H9 (cell line): Measurements from ENCODE around the gene KIFC3. TPM values are rescaled to one million over a fixed set of nuclear protein-coding genes. Genes with fewer than 3 reads are reported as not detected.

Experiments
- DNase-seq: peaks from one replicate; pipeline ENCODE4 v3.0.0-alpha.2; 2017
- H2AFZ ChIP-seq: one replicate; pipeline ENCODE4 v1.6.1; 2013; ENCODE audit warnings: mild to moderate bottlenecking, low read length, control low read depth, moderate library complexity
- H2AK5ac ChIP-seq: 2 replicates; pipeline ENCODE4 v1.6.1; 2013; ENCODE audit warnings: low read length, control low read depth, mixed read lengths; ENCODE audit not compliant: insufficient read length
- H2BK120ac ChIP-seq: one replicate; pipeline ENCODE4 v1.6.1; 2013; ENCODE audit warnings: low read depth, mild to moderate bottlenecking, low read length, control low read depth, inconsistent platforms; ENCODE audit not compliant: poor library complexity, severe bottlenecking
- H2BK12ac ChIP-seq: 2 replicates; pipeline ENCODE4 v1.6.1; 2013; ENCODE audit warnings: low read length, control low read depth, mixed read lengths, low read depth; ENCODE audit not compliant: insufficient read length
- H2BK15ac ChIP-seq: 2 replicates; pipeline ENCODE4 v1.6.1; 2013; ENCODE audit warnings: low read depth, low read length, control low read depth
- H2BK20ac ChIP-seq: one replicate; pipeline ENCODE4 v1.6.1; 2013; ENCODE audit warnings: low read depth, mild to moderate bottlenecking, low read length, control low read depth, inconsistent platforms; ENCODE audit not compliant: poor library complexity, severe bottlenecking
- H2BK5ac ChIP-seq: 2 replicates; pipeline ENCODE4 v1.6.1; 2013; ENCODE audit warnings: low read length, control low read depth, mixed read lengths; ENCODE audit not compliant: insufficient read length
- H3K14ac ChIP-seq: 2 replicates; pipeline ENCODE4 v1.6.1; 2013; ENCODE audit warnings: low read length, control low read depth; ENCODE audit not compliant: insufficient read depth
- H3K18ac ChIP-seq: 2 replicates; pipeline ENCODE4 v1.6.1; 2013; ENCODE audit warnings: low read depth, mild to moderate bottlenecking, mixed read lengths, low read length, control low read depth; ENCODE audit not compliant: insufficient read length
- H3K23ac ChIP-seq: 2 replicates; pipeline ENCODE4 v1.6.1; 2013; ENCODE audit warnings: low read length, control low read depth, mixed read lengths, low read depth; ENCODE audit not compliant: insufficient read length
- H3K23me2 ChIP-seq: 2 replicates; pipeline ENCODE4 v1.6.1; 2013; ENCODE audit warnings: low read depth, mild to moderate bottlenecking, mixed read lengths, low read length, control low read depth; ENCODE audit not compliant: insufficient read length, poor library complexity, severe bottlenecking
- H3K27ac ChIP-seq: 2 replicates; pipeline ENCODE4 v1.5.1; 2013; ENCODE audit warnings: low read length, control low read depth, mixed read lengths, low read depth; ENCODE audit not compliant: insufficient read length
- H3K27me3 ChIP-seq: 2 replicates; pipeline ENCODE4 v1.6.1; 2013; ENCODE audit warnings: low read length, control low read depth, inconsistent platforms; ENCODE audit not compliant: insufficient read depth
- H3K4ac ChIP-seq: 2 replicates; pipeline ENCODE4 v1.6.1; 2013; ENCODE audit warnings: low read depth, mild to moderate bottlenecking, control low read depth, inconsistent platforms, low read length, moderate library complexity
- H3K4me1 ChIP-seq: 2 replicates; pipeline ENCODE4 v1.6.1; 2013; ENCODE audit warnings: low read length, control low read depth, inconsistent platforms; ENCODE audit not compliant: insufficient read depth
- H3K4me2 ChIP-seq: 2 replicates; pipeline ENCODE4 v1.6.1; 2013; ENCODE audit warnings: low read length, control low read depth, mixed read lengths; ENCODE audit not compliant: insufficient read length, insufficient read depth
- H3K56ac ChIP-seq: 2 replicates; pipeline ENCODE4 v1.6.1; 2013; ENCODE audit warnings: low read depth, mild to moderate bottlenecking, mixed read lengths, low read length, control low read depth; ENCODE audit not compliant: insufficient read length
- H3K79me1 ChIP-seq: 2 replicates; pipeline ENCODE4 v1.6.1; 2013; ENCODE audit warnings: low read depth, mild to moderate bottlenecking, moderate library complexity, low read length, control low read depth, inconsistent platforms; ENCODE audit not compliant: insufficient read depth, poor library complexity, severe bottlenecking
- H3K79me2 ChIP-seq: 2 replicates; pipeline ENCODE4 v1.6.1; 2013; ENCODE audit warnings: low read length, control low read depth, inconsistent platforms; ENCODE audit not compliant: insufficient read depth
- H3K9ac ChIP-seq: 2 replicates; pipeline ENCODE4 v1.6.1; 2013; ENCODE audit warnings: low read length, control low read depth, mixed read lengths; ENCODE audit not compliant: insufficient read length; ENCODE audit errors: extremely low read depth
- H3K9me3 ChIP-seq: one replicate; pipeline ENCODE4 v1.6.1; 2013; ENCODE audit warnings: low read depth, low read length, inconsistent platforms; ENCODE audit not compliant: control insufficient read depth
- H3T11ph ChIP-seq: one replicate; pipeline ENCODE4 v1.6.1; 2013; ENCODE audit warnings: mild to moderate bottlenecking, low read length, control low read depth, inconsistent platforms
- H4K20me1 ChIP-seq: one replicate; pipeline ENCODE4 v1.6.1; 2013; ENCODE audit not compliant: control insufficient read depth, insufficient read length, insufficient read depth
- H4K5ac ChIP-seq: 2 replicates; pipeline ENCODE4 v1.6.1; 2013; ENCODE audit warnings: low read depth, mild to moderate bottlenecking, mixed read lengths, low read length, control low read depth; ENCODE audit not compliant: insufficient read length
- H4K8ac ChIP-seq: replicated peaks from 2 replicates; pipeline ENCODE4 v1.6.1; 2013; ENCODE audit warnings: low read length, control low read depth, mixed read lengths, low read depth; ENCODE audit not compliant: insufficient read length
- H4K91ac ChIP-seq: 2 replicates; pipeline ENCODE4 v1.6.1; 2013; ENCODE audit warnings: low read depth, mild to moderate bottlenecking, moderate library complexity, mixed read lengths, low read length, control low read depth; ENCODE audit not compliant: insufficient read length
- H3K27ac Mint-ChIP-seq, 3 experiments: 2 replicates in 2 of 3; 3 replicates in 1 of 3; pipeline ENCODE4 v1.8.0; 2020 to 2021; ENCODE audit warnings: mixed read lengths in 3 of 3, mild to moderate bottlenecking in 1 of 3, moderate library complexity in 1 of 3
- H3K27me3 Mint-ChIP-seq: 2 replicates; pipeline ENCODE4 v1.8.0; 2021; ENCODE audit warnings: low read depth, mild to moderate bottlenecking, moderate library complexity, mixed read lengths
- H3K36me3 Mint-ChIP-seq, 3 experiments: 2 replicates in 2 of 3; 3 replicates in 1 of 3; pipeline ENCODE4 v1.8.0; 2020 to 2021; ENCODE audit warnings: low read depth in 3 of 3, mixed read lengths in 3 of 3; ENCODE audit not compliant: insufficient read depth in 1 of 3
- H3K4me1 Mint-ChIP-seq, 2 experiments: 2 replicates each; pipeline ENCODE4 v1.8.0; 2020; ENCODE audit warnings: mixed read lengths in 2 of 2
- H3K4me3 Mint-ChIP-seq, 2 experiments: 2 replicates in 1 of 2; 3 replicates in 1 of 2; pipeline ENCODE4 v1.8.0; 2020 to 2021; ENCODE audit warnings: mild to moderate bottlenecking in 2 of 2, mixed read lengths in 2 of 2, moderate library complexity in 1 of 2
- H3K9me3 Mint-ChIP-seq, 2 experiments: 2 replicates in 1 of 2; 3 replicates in 1 of 2; pipeline ENCODE4 v1.8.0; 2020; ENCODE audit warnings: mild to moderate bottlenecking in 2 of 2, mixed read lengths in 2 of 2, moderate library complexity in 1 of 2
- CTCF ChIP-seq: fragments of 200-600 bp; sonication (generic); conservative IDR thresholded peaks from 3 replicates; pipeline ENCODE4 v1.8.0; 2021; ENCODE audit warnings: antibody characterized with exemption, mild to moderate bottlenecking
- WGBS: extraction: QIAGEN DNeasy Blood & Tissue Kit; methylation state at CpG from one replicate; pipeline ENCODE4 v1.1.7; 2013; ENCODE audit warnings: missing lambda C conversion rate, low lambda C conversion rate, mixed read lengths; ENCODE audit not compliant: insufficient read length; ENCODE audit errors: extremely low coverage; 5-methylcytosine and 5-hydroxymethylcytosine counted together
- total RNA-seq: library from RNA; stranded (reverse); gene quantifications from 2 replicates; pipeline ENCODE4 v1.2.1, GENCODE V29; 2021

Gene KIFC3
- total RNA-seq, 1 experiment from 2014 or later = 5.0 TPM

GRCh38 chr16:57801098-57801808, 1.0 kb downstream of the KIFC3 start:
- Histone ChIP-seq H3K4ac (no peak overlapping the region), H3K79me2 (no peaks in the 10 kb centered on the region), H2BK15ac (no peak overlapping the region), H3K4me2 (peak overlapping the region; percentile 40), H3T11ph (no peak overlapping the region), H2AFZ (no peak overlapping the region), H2BK12ac (no peak overlapping the region), H3K4me1 (peaks cover 12% of the 10 kb centered on the region; the same call in 1 of the 2 replicates), H4K5ac (no peak overlapping the region), H2BK5ac (no peak overlapping the region), H3K9ac (no peak overlapping the region), H2AK5ac (no peak overlapping the region), H3K27ac (no peak overlapping the region), H3K18ac (no peak overlapping the region), H3K9me3 (no peaks in the 10 kb centered on the region), H2BK20ac (no peak overlapping the region), H4K91ac (no peak overlapping the region), H2BK120ac (no peak overlapping the region), H3K14ac (no peak overlapping the region), H3K27me3 (no peaks in the 10 kb centered on the region; the same call in 1 of the 2 replicates), H3K79me1 (no peaks in the 10 kb centered on the region), H3K23me2 (peaks cover 4% of the 10 kb centered on the region), H4K8ac (no peak overlapping the region), H4K20me1 (no peaks in the 10 kb centered on the region), H3K56ac (no peak overlapping the region), H3K23ac (no peak overlapping the region)
- Mint-ChIP-seq H3K4me3 (peak overlapping the region; percentile 53 to 73), H3K4me1 (peaks cover 41 to 47% of the 10 kb centered on the region in 2 experiments), H3K9me3 (no peaks in the 10 kb centered on the region; a peak in 2 of 5 replicates), H3K27ac (no peak overlapping the region), H3K36me3 (no peaks in the 10 kb centered on the region), H3K27me3 (peaks cover 45% of the 10 kb centered on the region)
- no CpG with 5 or more reads among the region's 5 CpGs for WGBS
- no peak for DNase-seq
- 0 out of 3 replicates have a peak, but pooled peaks have one; percentile 12 for TF ChIP-seq CTCF
